Stimulated activated effector memory CD8-positive, alpha-beta T cell treated with anti-CD3 and anti-CD28 coated beads, Interleukin-12 subunit alpha, Interleukin-12 subunit beta, amount 100 ng/mL, for 72 hours (primary cell): ENCODE data around the gene ATP5F1B.
"Not testable (repeated sequence)": the region's sequence is repeated elsewhere in the genome, so short reads cannot be mapped to it uniquely, and the experiment has no call there.

Experiments used
- ATAC-seq: fragments of 150-1000 bp; cut with Tn5 transposase; 2 replicates; pipeline ENCODE4 v1.10.0; 2021
- DNase-seq, 2 donors: peaks; one replicate each; pipeline ENCODE4 v3.0.0; 2021 to 2022; ENCODE audit warnings: low spot score in 2 of 2
- H3K27ac Mint-ChIP-seq: one replicate; pipeline ENCODE4 v1.8.0; 2022; ENCODE audit warnings: mild to moderate bottlenecking, mixed read lengths
- H3K36me3 Mint-ChIP-seq: one replicate; pipeline ENCODE4 v1.8.0; 2022; ENCODE audit warnings: mild to moderate bottlenecking, mixed read lengths
- H3K4me1 Mint-ChIP-seq: one replicate; pipeline ENCODE4 v1.8.0; 2022; ENCODE audit warnings: mixed read lengths
- H3K4me3 Mint-ChIP-seq: one replicate; pipeline ENCODE4 v1.8.0; 2022; ENCODE audit warnings: mild to moderate bottlenecking, mixed read lengths
- H3K9me3 Mint-ChIP-seq: one replicate; pipeline ENCODE4 v1.8.0; 2022; ENCODE audit warnings: mixed read lengths

The ATP5F1B gene

DNA sequence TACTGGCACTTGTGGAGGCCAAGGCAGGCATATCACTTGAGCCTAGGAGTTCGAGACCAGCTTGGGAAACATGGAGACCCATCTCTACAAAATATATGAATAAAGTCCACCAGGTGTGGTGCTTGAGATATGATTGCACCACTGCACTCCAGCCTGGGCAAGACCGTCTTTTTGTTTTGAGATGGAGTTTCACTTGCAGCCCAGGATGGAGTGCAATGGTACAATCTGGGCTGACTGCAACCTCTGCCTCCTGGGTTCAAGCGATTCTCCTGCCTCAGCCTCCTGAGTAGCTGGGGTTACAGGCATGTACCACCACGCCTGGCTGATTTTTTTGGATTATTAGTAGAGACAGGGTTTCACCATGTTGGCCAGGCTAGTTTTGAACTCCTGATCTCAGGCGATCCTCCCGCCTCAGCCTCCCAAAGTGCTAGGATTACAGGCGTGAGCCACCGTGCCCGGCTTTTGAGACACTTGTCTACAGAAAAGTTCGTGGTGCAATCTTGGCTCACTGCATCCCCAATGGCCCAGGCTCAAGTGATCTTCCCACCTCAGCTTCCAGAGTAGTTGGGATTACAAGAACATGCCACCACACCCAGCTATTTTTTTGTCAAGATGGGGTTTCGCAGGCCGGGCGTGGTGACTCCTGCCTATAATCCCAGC lies 16.3 kb upstream of the ATP5F1B start:
- ATAC-seq (no peak), DNase-seq (no peak)
- Mint-ChIP-seq H3K27ac (peak overlapping the region; percentile 7), H3K4me1 (peaks cover 23% of the 10 kb centered on the region), H3K9me3 (no peaks in the 10 kb centered on the region), H3K4me3 (no peak overlapping the region), H3K36me3 (peaks cover 67% of the 10 kb centered on the region)

DNA sequence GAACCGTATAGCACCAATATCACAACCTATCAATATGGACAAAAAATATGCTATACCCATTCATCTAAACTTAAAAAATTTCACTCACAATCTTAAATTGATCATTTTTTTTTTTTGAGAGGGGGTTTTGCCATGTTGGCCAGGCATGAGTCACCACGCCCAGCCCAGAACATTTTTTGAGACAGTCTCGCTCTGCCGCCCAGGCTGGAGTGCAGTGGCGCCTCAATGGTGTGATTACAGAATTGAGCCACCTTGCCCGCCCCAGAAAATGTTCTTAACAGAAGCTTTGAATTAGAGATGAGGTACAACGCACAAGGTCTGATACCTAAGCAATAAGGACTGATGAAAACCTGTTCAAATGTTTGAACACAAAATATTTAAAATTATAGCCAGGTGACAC lies 15.8 kb upstream of the ATP5F1B start:
- DNase-seq (no peak), ATAC-seq (peak; percentile 35)
- Mint-ChIP-seq H3K4me1 (peaks cover 23% of the 10 kb centered on the region), H3K27ac (peak overlapping the region; percentile 7), H3K4me3 (no peak overlapping the region), H3K36me3 (peaks cover 61% of the 10 kb centered on the region), H3K9me3 (no peaks in the 10 kb centered on the region)

DNA sequence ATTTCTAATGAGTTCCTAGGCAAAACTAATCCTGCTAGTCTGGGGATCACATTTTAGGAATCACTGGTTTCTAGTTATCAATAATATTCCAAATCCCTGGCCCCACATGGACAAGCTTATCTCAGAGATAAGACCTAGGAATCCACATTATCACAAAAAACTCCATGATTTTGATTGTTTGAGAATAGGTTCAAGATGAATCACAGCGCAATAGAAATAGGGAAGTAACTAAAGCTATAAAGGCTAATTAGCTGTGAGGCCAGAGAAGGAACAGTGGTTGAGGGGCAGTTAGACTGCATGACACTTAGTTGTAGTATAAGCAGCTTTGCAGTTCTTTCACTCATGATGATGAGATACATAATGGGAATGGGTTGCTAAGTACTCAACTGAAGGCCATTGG lies 13.1 kb upstream of the ATP5F1B start:
- peaks cover 3% of the 10 kb centered on the region for H3K9me3 Mint-ChIP-seq
- ATAC-seq (no peak), DNase-seq (no peak)
- H3K27ac Mint-ChIP-seq, result peak overlapping the region; percentile 72
- H3K4me3 Mint-ChIP-seq, result no peak overlapping the region
- peaks cover 23% of the 10 kb centered on the region for H3K4me1 Mint-ChIP-seq
- H3K36me3 Mint-ChIP-seq, result peaks cover 35% of the 10 kb centered on the region

DNA sequence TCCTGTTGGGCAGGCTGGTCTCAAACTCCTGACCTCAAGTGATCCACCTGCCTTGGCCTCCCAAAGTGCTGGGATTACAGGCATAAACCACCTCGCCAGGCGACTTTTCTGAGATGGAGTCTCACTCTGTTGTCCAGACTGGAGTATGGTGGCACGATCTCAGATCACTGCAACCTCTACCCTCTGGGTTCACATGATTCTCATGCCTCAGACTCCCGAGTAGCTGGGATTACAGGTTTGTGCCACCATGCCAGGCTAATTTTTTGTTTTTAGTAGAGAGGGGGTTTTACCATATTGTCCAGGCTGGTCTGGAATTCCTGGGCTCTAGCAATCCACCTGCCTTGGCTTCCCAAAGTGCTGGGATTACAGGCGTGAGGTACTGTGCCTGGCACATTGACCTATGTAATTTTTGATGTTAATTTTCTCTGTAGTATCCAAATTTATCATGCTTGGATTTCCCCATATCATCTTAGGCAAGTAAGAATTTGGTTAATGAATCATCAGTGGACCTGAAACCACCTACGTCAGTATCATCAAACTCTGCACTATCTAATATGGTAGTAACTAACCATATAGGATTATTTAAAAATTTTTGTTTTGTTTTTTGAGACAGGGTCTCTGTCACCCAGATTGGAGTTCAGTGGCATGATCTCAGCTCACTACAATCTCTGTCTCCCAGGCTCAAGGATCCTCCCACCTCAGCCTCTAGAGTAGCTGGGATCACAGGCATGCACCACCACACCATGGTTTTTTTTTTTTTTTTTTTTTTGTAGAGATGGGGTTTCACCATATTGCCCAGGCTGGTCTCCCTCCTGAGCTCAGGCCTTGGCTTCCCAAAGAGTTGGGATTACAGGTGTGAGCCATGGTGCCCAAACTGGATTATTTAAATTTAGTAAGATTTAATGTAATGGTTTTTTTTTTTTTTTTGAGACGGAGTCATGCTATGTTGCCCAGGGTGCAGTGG lies 11.9 kb upstream of the ATP5F1B start:
- H3K27ac Mint-ChIP-seq, result peak overlapping the region; percentile 72

DNA sequence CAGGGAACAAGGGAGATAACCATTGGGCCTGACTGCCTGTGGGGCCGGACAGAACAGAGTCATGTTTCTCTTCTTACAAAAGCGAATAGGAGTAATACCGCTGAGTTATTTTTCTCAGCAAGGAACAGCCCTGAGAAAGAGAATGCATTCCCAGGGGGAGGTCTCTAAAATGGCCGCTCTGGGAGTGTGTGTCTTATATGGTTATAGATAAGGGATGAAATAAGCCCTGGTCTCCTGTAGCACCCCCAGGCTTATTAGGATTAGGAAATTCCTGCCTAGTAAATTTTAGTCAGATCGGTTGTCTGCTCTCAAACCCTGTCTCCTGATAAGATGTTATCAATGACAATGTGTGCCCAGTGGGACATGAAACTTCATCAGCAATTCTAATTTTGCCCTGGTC lies 8.0 kb upstream of the ATP5F1B start:
- not testable (repeated sequence) for ATAC-seq, H3K27ac Mint-ChIP-seq, H3K4me3 Mint-ChIP-seq, DNase-seq, H3K9me3 Mint-ChIP-seq
- Mint-ChIP-seq H3K36me3 (peaks cover 11% of the 10 kb centered on the region), H3K4me1 (peaks cover 10% of the 10 kb centered on the region)

More for the DNA sequence above, 11.9 kb upstream of the ATP5F1B start:
- ATAC-seq (peak; percentile 98), DNase-seq (no peak)
- peaks cover 14% of the 10 kb centered on the region for H3K4me1 Mint-ChIP-seq
- H3K9me3 Mint-ChIP-seq, result peaks cover 6% of the 10 kb centered on the region
- peak overlapping the region; percentile 42 for H3K4me3 Mint-ChIP-seq
- peaks cover 28% of the 10 kb centered on the region for H3K36me3 Mint-ChIP-seq

DNA sequence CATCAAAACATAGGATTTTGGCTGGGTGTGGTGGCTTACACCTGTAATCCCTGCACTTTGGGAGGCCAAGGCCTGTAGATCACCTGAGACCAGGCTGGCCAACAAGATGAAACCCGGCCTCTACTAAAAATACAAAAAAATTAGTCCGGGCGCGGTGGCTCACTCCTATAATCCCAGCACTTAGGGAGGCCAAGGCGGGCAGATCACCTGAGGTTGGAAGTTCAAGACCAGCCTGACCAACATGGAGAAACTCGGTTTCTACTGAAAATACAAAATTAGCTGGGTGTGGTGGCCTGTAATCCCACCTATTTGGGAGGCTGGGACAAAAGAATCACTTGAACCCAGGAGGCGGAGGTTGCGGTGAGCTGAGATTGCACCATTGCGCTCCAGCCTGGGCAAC lies 2.2 kb upstream of the ATP5F1B start:
- H3K4me1 Mint-ChIP-seq, result peaks cover 19% of the 10 kb centered on the region
- not testable (repeated sequence) for ATAC-seq, H3K9me3 Mint-ChIP-seq, H3K4me3 Mint-ChIP-seq, DNase-seq, H3K27ac Mint-ChIP-seq
- H3K36me3 Mint-ChIP-seq, result peaks cover 39% of the 10 kb centered on the region

DNA sequence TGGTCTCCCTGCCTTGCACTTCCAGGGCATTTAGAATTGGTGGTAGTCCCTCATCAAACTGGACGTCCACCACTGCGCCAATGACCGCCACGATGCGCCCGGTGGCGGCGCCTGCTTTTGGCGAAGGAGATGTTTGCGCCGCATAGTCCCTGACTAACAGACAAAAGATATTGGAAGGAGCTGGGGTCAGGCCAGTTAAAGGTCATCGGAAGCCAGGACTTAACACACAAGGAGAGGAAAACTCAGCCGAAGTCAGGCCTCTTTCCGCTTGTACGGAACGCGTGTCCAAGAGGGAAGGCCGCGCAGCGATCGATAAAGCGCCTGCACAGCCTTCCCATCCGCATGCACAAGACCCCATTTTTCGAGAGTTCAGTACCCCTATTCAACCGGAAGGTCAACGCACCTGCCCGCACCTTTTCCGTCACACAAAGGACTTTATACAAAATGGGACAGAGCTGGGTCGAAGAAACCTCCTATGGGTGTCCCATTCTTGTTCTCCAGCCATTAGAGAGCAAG lies 525 bp downstream of the ATP5F1B start:
- DNase-seq, result peak in 1 of 2 donors; percentile 59
- Mint-ChIP-seq H3K4me3 (peak overlapping the region; percentile 94), H3K4me1 (peaks cover 19% of the 10 kb centered on the region), H3K27ac (peak overlapping the region; percentile 97), H3K36me3 (peaks cover 61% of the 10 kb centered on the region), H3K9me3 (no peaks in the 10 kb centered on the region)
- ATAC-seq, result no peak

DNA sequence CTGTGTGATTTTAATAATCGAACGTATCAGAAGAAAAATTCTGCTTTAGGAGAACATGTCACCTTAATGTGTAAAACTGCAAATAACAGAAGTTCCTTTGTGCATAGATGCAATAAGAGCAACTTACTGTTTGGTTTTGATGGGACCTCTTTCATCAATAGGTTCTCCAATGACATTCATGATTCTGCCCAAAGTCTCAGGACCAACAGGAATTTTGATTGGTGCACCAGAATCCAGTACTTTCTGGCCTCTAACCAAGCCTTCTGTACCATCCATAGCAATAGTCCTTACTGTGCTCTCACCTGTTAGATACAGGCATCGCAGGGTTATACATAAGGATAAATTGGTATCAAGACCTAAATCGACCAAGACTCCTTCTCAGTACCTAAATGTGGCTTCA lies 1.1 kb downstream of the ATP5F1B start:
- ATAC-seq, result no peak
- H3K9me3 Mint-ChIP-seq, result no peaks in the 10 kb centered on the region
- peaks cover 67% of the 10 kb centered on the region for H3K36me3 Mint-ChIP-seq

DNA sequence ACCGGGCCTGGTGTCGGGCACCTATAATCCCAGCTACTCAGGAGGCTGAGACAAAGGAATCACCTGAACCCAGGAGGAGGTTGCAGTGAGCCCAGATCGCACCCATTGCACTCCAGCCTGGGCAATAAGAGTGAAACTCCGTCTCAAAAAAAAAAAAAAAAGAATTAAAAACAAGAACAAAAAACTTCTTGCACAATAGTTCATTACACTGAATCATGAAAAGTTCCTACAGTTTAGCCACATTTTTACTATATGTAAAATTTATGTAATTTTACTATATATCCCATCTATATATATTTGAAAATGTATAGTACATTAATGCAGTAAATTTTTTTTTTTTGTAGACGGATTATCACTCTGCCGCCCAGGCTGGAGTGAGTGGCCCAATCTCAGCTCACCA lies 4.6 kb downstream of the ATP5F1B start:
- no peak overlapping the region for H3K27ac Mint-ChIP-seq
- H3K4me1 Mint-ChIP-seq, result peaks cover 24% of the 10 kb centered on the region
- H3K4me3 Mint-ChIP-seq, result no peak overlapping the region
- H3K9me3 Mint-ChIP-seq, result no peaks in the 10 kb centered on the region
- ATAC-seq (no peak), DNase-seq (no peak)
- H3K36me3 Mint-ChIP-seq, result peaks cover 100% of the 10 kb centered on the region

More for the DNA sequence above, 1.1 kb downstream of the ATP5F1B start:
- Mint-ChIP-seq H3K27ac (peak overlapping the region; percentile 97), H3K4me3 (peak overlapping the region; percentile 94), H3K4me1 (peaks cover 19% of the 10 kb centered on the region)
- no peak for DNase-seq

DNA sequence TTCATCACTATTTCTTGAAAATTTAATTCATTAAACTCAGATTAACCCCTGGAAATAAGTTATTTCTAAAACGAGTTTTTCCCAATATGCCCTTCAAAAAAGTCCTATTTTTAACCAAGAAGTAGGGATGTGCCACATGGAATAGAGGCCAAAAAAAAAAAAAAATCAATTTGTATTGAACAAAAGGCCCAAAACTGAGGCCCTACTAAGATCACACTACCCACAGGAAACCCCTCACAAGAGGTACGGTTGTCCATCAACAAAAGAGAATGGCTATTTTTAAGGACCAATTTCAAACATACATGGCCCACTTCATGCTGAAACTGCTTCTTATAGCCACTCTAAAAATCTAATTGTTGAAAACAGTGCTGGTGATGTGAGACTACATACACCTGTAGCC lies 8.2 kb downstream of the ATP5F1B start:
- DNase-seq (no peak), ATAC-seq (no peak)
- Mint-ChIP-seq H3K9me3 (no peaks in the 10 kb centered on the region), H3K36me3 (peaks cover 87% of the 10 kb centered on the region), H3K27ac (peak overlapping the region; percentile 96), H3K4me1 (peaks cover 42% of the 10 kb centered on the region), H3K4me3 (no peak overlapping the region)

DNA sequence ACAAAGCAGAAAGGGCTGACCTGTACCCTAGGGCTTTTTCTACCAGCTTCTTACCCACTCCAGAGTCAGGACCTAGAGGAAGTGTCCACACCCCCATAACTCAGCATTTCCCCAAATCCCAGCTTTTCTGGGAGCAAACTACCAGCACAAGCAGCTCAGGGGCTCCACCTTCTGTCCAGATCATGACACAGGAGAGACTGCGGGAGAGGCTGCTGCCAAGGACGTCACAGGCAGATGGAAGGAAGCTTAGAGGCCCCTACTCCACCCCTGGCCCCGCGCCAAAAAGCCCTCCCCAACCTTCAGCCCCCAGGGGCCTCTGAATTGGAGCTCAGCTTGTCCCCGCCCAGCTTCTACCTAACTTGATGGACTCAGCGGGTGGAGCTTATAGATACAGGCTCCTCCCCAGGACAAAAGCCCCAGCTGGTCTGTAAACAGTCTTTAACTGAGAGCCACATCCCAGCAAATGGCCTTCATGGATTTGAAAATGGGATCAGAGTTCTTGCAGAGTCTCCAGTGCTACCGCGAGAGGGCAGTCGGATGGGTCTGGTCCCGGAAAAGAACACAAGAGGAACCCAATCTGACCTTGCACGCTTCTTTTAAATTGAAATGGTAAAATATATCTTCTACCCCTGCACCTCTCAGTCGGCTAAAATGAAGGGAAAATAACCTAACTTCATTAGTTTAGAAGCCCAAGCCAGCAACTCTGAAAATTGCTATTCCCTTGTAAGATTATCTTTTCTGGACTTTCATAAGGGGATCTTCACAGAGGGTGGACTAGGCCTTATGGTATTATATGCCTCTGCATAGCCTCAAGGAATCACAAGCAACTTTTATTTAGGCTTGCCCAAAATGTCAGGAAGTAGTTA lies 8.9 kb downstream of the ATP5F1B start:
- peak overlapping the region; percentile 96 for H3K27ac Mint-ChIP-seq
- peak; percentile 74 to 95 for DNase-seq
- H3K36me3 Mint-ChIP-seq, result peaks cover 79% of the 10 kb centered on the region
- H3K9me3 Mint-ChIP-seq, result no peaks in the 10 kb centered on the region
- H3K4me3 Mint-ChIP-seq, result peak overlapping the region; percentile 98
- peak; percentile 78 for ATAC-seq
- peaks cover 48% of the 10 kb centered on the region for H3K4me1 Mint-ChIP-seq

DNA sequence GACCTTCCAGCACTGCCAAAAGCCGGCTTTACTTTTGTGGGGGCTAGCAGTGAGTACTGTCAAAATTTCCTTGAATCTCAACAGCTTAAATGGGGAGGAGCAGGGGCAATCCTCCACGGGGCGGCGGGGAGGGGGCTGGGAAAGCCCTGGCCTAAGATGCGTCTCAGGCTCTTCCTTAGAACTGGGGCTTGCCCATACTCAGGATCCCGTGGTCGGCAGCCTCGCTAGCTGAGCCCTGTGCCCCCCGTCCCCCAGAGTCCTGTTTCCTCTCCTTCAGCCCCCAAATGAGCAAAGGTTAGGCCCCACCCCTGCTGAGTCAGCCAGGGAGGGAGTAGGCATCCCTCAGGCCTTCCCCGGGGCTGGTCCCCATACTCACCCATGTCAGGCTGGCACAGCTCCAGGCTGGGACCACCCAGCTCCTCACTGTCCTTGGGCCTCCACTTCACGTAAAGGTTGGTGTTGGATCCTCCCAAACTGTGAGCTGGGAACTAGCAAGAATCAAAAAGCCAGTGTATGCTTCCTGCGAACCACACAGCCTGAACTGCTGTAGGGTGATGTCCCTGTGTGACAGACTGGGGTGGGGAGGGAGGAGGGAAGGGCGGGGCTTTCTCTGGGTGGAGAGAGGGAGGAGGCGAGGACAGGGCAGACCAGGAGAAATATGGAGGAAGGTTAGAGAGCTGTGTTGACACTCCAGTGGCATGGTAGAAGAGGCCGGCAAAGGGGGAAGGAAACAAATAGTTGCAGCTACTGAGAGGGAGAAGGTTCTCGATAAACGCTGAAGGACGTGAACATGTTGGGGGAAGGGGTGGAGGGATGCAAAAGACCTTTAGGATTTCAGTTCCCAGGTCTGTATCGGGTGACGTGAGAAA lies 9.7 kb downstream of the ATP5F1B start:
- peaks cover 56% of the 10 kb centered on the region for H3K4me1 Mint-ChIP-seq
- DNase-seq, result peak; percentile 66 to 92
- H3K27ac Mint-ChIP-seq, result peak overlapping the region; percentile 96
- peak overlapping the region; percentile 98 for H3K4me3 Mint-ChIP-seq
- peak; percentile 86 for ATAC-seq
- peaks cover 71% of the 10 kb centered on the region for H3K36me3 Mint-ChIP-seq
- H3K9me3 Mint-ChIP-seq, result no peaks in the 10 kb centered on the region

DNA sequence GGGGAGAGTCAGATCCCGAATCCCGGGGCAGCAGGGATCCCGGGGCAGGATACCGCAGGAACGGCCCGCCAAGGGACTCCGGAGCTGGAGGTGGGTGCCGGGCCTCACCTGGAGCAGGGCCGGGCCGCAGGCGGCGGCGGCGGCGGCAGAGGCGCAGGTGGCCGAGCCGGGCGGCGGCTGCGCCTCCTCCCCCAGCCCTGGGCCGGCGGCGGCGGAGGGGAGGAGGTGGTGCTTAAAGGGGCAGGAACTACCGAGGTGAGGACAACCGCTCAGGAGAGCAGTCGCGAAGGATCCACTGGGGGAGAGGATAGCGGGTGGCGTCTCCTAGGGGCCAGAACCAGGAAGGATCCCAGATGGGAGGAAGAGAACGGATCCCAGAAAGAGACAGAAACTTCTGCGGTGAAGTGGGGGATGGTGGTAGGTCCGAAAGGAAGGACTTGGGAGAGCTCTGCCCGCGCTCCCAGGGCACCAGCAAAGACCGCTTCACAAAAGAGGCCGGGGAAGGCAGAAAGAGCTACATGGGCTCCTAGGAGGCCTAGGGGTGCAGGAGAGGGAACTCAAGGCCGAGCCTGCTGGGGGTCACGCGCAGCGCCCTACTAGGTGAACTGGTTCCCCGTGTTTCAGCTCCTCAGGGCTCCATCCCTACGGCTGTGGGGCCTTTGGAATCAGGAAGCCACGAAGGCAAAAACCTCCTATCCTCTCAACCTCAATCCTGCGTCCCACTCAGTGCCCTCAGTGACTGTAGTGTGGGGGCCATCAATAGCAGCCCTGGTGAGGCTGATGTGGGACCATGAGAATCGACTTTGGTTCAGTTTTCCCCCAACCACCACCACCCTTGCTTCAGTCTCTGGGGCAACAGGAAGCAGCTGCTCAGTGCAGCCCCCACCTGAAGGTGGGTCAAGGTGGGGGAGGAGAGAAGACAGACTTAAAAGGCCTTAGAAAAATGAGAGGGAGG lies 10.7 kb downstream of the ATP5F1B start:
- H3K36me3 Mint-ChIP-seq, result peaks cover 67% of the 10 kb centered on the region
- H3K9me3 Mint-ChIP-seq, result no peaks in the 10 kb centered on the region
- peaks cover 64% of the 10 kb centered on the region for H3K4me1 Mint-ChIP-seq
- peak overlapping the region; percentile 98 for H3K4me3 Mint-ChIP-seq
- H3K27ac Mint-ChIP-seq, result peak overlapping the region; percentile 96
- DNase-seq (peak; percentile 56 to 86), ATAC-seq (peak; percentile 55)
